Endothelial cell of hepatic sinusoid (primary cell): ENCODE measurements around the gene OPALIN.
"Not testable (repeated sequence)": the region's sequence is repeated elsewhere in the genome, so short reads cannot be mapped to it uniquely, and the experiment has no call there.

Experiments
- in situ Hi-C: cut with HindIII; loops from 2 replicates; pipeline ENCODE4 v1.10.0; 2017; ENCODE audit warnings: low sequenced_read_pairs

OPALIN gene

GRCh38 chr10:96309628-96310320, 49.0 kb downstream of the OPALIN start:
- in situ Hi-C loops: no loop called here

- in situ Hi-C loops: not testable (repeated sequence)
Observed at GRCh38 chr10:96308854-96309253, 49.9 kb downstream of the OPALIN start.

GRCh38 chr10:96306516-96306915, 52.3 kb downstream of the OPALIN start:
- in situ Hi-C loops: no loop called here

GRCh38 chr10:96305019-96305418, 53.8 kb downstream of the OPALIN start:
- in situ Hi-C loops: no loop called here

GRCh38 chr10:96304230-96304629, 54.6 kb downstream of the OPALIN start, which contains the start of gene DNTT:
TSS of gene DNTT (plus strand) at chr10:96304434. CDS start at chr10:96304498, 64 bp downstream.
- in situ Hi-C loops: no loop called here

GRCh38 chr10:96301616-96302015, 57.2 kb downstream of the OPALIN start:
- in situ Hi-C loops: no loop called here

- in situ Hi-C loops: no loop called here
Observed at GRCh38 chr10:96299383-96299782, 59.4 kb downstream of the OPALIN start.

GRCh38 chr10:96298362-96298761, 60.4 kb downstream of the OPALIN start:
- in situ Hi-C loops: no loop called here

- in situ Hi-C loops: no loop called here
Observed at GRCh38 chr10:96297486-96297885, 61.3 kb downstream of the OPALIN start.

GRCh38 chr10:96295475-96295874, 63.3 kb downstream of the OPALIN start:
- in situ Hi-C loops: no loop called here
